ENCODE data around the gene GASK1A.

- TF ChIP-seq, protein P1, sequence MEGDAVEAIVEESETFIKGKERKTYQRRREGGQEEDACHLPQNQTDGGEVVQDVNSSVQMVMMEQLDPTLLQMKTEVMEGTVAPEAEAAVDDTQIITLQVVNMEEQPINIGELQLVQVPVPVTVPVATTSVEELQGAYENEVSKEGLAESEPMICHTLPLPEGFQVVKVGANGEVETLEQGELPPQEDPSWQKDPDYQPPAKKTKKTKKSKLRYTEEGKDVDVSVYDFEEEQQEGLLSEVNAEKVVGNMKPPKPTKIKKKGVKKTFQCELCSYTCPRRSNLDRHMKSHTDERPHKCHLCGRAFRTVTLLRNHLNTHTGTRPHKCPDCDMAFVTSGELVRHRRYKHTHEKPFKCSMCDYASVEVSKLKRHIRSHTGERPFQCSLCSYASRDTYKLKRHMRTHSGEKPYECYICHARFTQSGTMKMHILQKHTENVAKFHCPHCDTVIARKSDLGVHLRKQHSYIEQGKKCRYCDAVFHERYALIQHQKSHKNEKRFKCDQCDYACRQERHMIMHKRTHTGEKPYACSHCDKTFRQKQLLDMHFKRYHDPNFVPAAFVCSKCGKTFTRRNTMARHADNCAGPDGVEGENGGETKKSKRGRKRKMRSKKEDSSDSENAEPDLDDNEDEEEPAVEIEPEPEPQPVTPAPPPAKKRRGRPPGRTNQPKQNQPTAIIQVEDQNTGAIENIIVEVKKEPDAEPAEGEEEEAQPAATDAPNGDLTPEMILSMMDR (IDR thresholded peaks at IDR 0.05), result no peak
- no peak for TF ChIP-seq POLR2A (IDR thresholded peaks at IDR 0.05)
These were observed 14.8 kb upstream of the GASK1A start for GRCh38 chr3:42964266-42964665.

Measured in vagina (tissue), 2 donors.